ENCODE measurements around the gene RAB40A.

RAB40A gene

GRCh38 chrX:103453655-103454054, 65.6 kb downstream of the RAB40A start:
- Histone ChIP-seq H3K9ac (ENCODE audit: low read depth, low read length, poor library complexity) (no peak overlapping the region), H2AK5ac (ENCODE audit: low read depth, low read length) (no peak overlapping the region), H3K9me3 (replicated peaks in 1 of 2; ENCODE audit: control insufficient read depth in 2 of 2, insufficient read depth in 1 of 2, low read depth in 1 of 2, low read length in 2 of 2) (peaks cover 0 to 12% of the 10 kb centered on the region in 2 donors), H2BK12ac (ENCODE audit: low read length) (no peak overlapping the region), H3K4me1 (ENCODE audit: control insufficient read depth in 2 of 2, insufficient read depth in 1 of 2, low read depth in 1 of 2, low read length in 2 of 2) (no peaks in the 10 kb centered on the region), H3K36me3 (replicated peaks in 1 of 2; ENCODE audit: control insufficient read depth in 2 of 2, insufficient read depth in 2 of 2, low read length in 2 of 2) (peaks cover 0 to 14% of the 10 kb centered on the region in 2 donors), H3K4me2 (ENCODE audit: insufficient read depth, low read length, poor library complexity, severe bottlenecking) (no peak overlapping the region), H3K23ac (ENCODE audit: low read depth, low read length, poor library complexity) (no peak overlapping the region), H3K18ac (ENCODE audit: low read length) (no peak overlapping the region), H2BK120ac (ENCODE audit: low read depth, low read length) (no peak overlapping the region), H4K8ac (ENCODE audit: low read depth, low read length) (no peak overlapping the region), H3K79me1 (ENCODE audit: low read depth, low read length) (no peaks in the 10 kb centered on the region), H3K4ac (ENCODE audit: low read length) (no peak overlapping the region), H2BK5ac (ENCODE audit: low read length) (no peak overlapping the region), H3K27me3 (ENCODE audit: control insufficient read depth in 3 of 3, insufficient read depth in 3 of 3, low read depth in 1 of 3, low read length in 3 of 3) (no peaks in the 10 kb centered on the region), H3K4me3 (ENCODE audit: low read length in 2 of 2) (no peak overlapping the region), H3K14ac (ENCODE audit: low read length) (no peak overlapping the region), H3K27ac (replicated peaks; ENCODE audit: low read length) (no peak overlapping the region), H4K91ac (ENCODE audit: low read depth, low read length, poor library complexity) (no peak overlapping the region), H2AFZ (ENCODE audit: low read length) (no peak overlapping the region), H2BK15ac (ENCODE audit: low read length) (no peak overlapping the region)
- DNase-seq (ENCODE audit: low spot score) = no peak
- WGBS, 2 donors (ENCODE audit: extremely low coverage in 2 of 2, insufficient read length in 2 of 2, insufficient replicate concordance in 1 of 2) = no CpG with 5 or more reads among the region's 2 CpGs

Measured in neuronal stem cell (in vitro differentiated cells).